Esophagus squamous epithelium (tissue), 5 donors: Measurements from ENCODE around the gene NDFIP2. TPM values are rescaled to one million over a fixed set of nuclear protein-coding genes. Genes with fewer than 3 reads are reported as not detected.

Experiments
- DNase-seq: peaks from one replicate; lab custom pipeline; 2025; lab: John Stamatoyannopoulos, UW
- H3K27ac ChIP-seq, 4 donors: fragments of 200-600 bp; sonication (generic); one replicate each; pipeline ENCODE4 v1.5.1; 2016 to 2019; ENCODE audit warnings: mild to moderate bottlenecking in 1 of 4
- H3K27me3 ChIP-seq, 4 donors: fragments of 200-600 bp; sonication (generic); 1 replicate in 3 of 4; 2 replicates in 1 of 4; pipeline versions ENCODE4 v1.5.1 to v1.6.0; 2017 to 2021; ENCODE audit warnings: antibody characterized with exemption in 1 of 4
- H3K36me3 ChIP-seq, 3 donors: fragments of 200-600 bp; sonication (generic); one replicate each; pipeline ENCODE4 v1.5.1; 2016 to 2019
- H3K4me1 ChIP-seq, 3 donors: fragments of 200-600 bp; sonication (generic); one replicate each; pipeline ENCODE4 v1.5.1; 2017 to 2019
- H3K4me3 ChIP-seq, 4 donors: fragments of 200-600 bp; sonication (generic); 1 replicate in 3 of 4; 2 replicates in 1 of 4; pipeline ENCODE4 v1.5.1; 2016 to 2019; ENCODE audit warnings: mild to moderate bottlenecking in 2 of 4, moderate library complexity in 1 of 4
- H3K9me3 ChIP-seq, 3 donors: fragments of 200-600 bp; sonication (generic); one replicate each; pipeline ENCODE4 v1.5.1; 2016 to 2019
- CTCF ChIP-seq, 6 experiments: fragments of 450-650 bp in 4 of 6; fragments of 200-600 bp in 2 of 6; sonication (generic) in 2 of 6; IDR thresholded peaks; one replicate each; pipeline ENCODE4 v1.5.1; 2016 to 2019; ENCODE audit warnings: antibody characterized with exemption in 6 of 6, mild to moderate bottlenecking in 4 of 6, moderate library complexity in 4 of 6
- POLR2A ChIP-seq, 4 donors: fragments of 450-650 bp; IDR thresholded peaks; one replicate each; pipeline ENCODE4 v1.6.1; 2017; ENCODE audit warnings: antibody characterized with exemption in 4 of 4, mild to moderate bottlenecking in 4 of 4, moderate library complexity in 3 of 4
- WGBS, 2 donors: methylation state at CpG; one replicate each; pipeline ENCODE4 v1.1.5; 2018; 5-methylcytosine and 5-hydroxymethylcytosine counted together
- intact Hi-C: fragments of 100-400 bp; cut with DNase I; formaldehyde crosslinking; loops from one replicate; pipeline ENCODE4 v1.15.0; 2022
- total RNA-seq, 4 donors: library from RNA; depleted of rRNA; stranded (reverse); fragments of >200 nt; gene quantifications; one replicate each; pipeline ENCODE4 v1.1.0, GENCODE V29; 2016
- donor health status: DM: yes; HTN: yes; CAD: no.

NDFIP2 gene
- total RNA-seq, 4 donors from 2014 or later = 37.8 to 81.9 (median 54.8) TPM

- intact Hi-C loops = no loop called here
- peaks cover 0 to 4% (median 0%) of the 10 kb centered on the region in 3 donors for H3K9me3 ChIP-seq
- H3K36me3 ChIP-seq = no peaks in the 10 kb centered on the region
- no peak for DNase-seq
- peaks cover 0 to 30% (median 8%) of the 10 kb centered on the region in 3 donors for H3K4me1 ChIP-seq
- no peak overlapping the region for H3K27ac ChIP-seq
- H3K4me3 ChIP-seq = no peak overlapping the region
- 40 to 70% methylated on average over 2 to 3 of the region's 3 CpGs for WGBS, 2 donors
- no peak for TF ChIP-seq POLR2A (IDR thresholded peaks at IDR 0.05)
- TF ChIP-seq CTCF (IDR thresholded peaks at IDR 0.05) = no peak
- H3K27me3 ChIP-seq = no peaks in the 10 kb centered on the region
These were observed 3.0 kb upstream of the NDFIP2 start for GRCh38 chr13:79477968-79478367.

DNA sequence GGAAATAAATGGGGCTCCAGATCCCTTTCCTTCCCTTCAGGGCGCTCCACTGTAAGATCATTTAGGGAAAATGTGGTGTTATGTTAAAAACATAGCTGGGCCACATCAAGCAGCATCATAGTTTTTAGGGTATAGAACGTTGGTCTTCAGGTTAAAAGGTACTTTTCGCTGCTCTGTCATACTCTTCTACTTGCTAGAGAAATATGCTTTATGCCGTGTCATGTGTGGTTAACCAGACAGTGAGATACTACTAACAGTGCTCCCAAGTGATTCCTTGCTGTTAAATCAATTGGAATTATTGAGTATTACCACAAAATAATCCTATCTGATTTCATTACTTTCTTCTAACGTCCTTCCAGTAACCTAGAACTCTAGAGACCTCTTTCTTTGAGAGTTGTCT is 1.1 kb upstream of the NDFIP2 start:
- DNase-seq = no peak
- Histone ChIP-seq H3K27me3 (no peaks in the 10 kb centered on the region), H3K27ac (no peak overlapping the region), H3K4me3 (no peak overlapping the region), H3K36me3 (no peaks in the 10 kb centered on the region), H3K4me1 (peaks cover 8 to 49% (median 8%) of the 10 kb centered on the region in 3 donors), H3K9me3 (peaks cover 0 to under 1% (median 0%) of the 10 kb centered on the region in 3 donors)
- WGBS, 2 donors = 78 to 81% methylated on average over 5 of the region's 5 CpGs
- TF ChIP-seq CTCF (IDR thresholded peaks at IDR 0.05) (no peak), POLR2A (IDR thresholded peaks at IDR 0.05) (no peak)
- intact Hi-C loops = loop anchor here (5.0 kb wide), 1 partner anchor 862 kb away; the partner anchor contains the start of gene SPRY2

DNA sequence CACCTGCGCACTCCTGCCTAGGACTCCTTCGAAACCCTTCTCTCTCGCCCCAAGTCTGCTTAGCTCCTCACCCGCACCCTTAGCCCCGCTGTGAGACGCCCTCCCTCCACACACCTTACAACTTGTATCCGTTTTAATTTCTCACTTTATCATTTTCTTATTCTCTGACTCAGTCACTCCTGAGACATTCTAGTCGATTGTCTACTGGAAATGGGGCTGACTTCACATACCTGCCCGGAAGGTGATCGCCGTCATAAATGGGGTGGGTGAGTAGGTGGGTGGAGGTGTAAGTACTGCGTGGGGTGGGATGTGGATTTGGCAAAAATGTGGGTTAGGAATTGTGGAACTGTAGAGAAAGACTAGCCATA is 714 bp downstream of the NDFIP2 start:
- 1 to 2% methylated on average over 12 of the region's 12 CpGs for WGBS, 2 donors
- Histone ChIP-seq H3K9me3 (no peaks in the 10 kb centered on the region), H3K27ac (peak overlapping the region; percentile 79 to 94 (median 90)), H3K36me3 (no peaks in the 10 kb centered on the region), H3K4me3 (peak overlapping the region; percentile 62 to 90 (median 84)), H3K27me3 (no peaks in the 10 kb centered on the region), H3K4me1 (peaks cover 8 to 67% (median 9%) of the 10 kb centered on the region in 3 donors)
- TF ChIP-seq CTCF (IDR thresholded peaks at IDR 0.05) (no peak), POLR2A (IDR thresholded peaks at IDR 0.05) (no peak)
- intact Hi-C loops = loop anchor here (5.0 kb wide), 1 partner anchor 861 kb away; the partner anchor contains the start of gene SPRY2
- DNase-seq = no peak

- H3K4me1 ChIP-seq = peaks cover 8 to 73% (median 10%) of the 10 kb centered on the region in 3 donors
These were observed 1.5 kb downstream of the NDFIP2 start for GRCh38 chr13:79482281-79482970.

More at GRCh38 chr13:79482281-79482970, 1.5 kb downstream of the NDFIP2 start:
- peak overlapping the region; percentile 7 to 94 (median 90) for H3K27ac ChIP-seq
- intact Hi-C loops = loop anchor here (5.0 kb wide), 1 partner anchor 860 kb away; the partner anchor contains the start of gene SPRY2
- TF ChIP-seq POLR2A (IDR thresholded peaks at IDR 0.05) (no peak), CTCF (IDR thresholded peaks at IDR 0.05) (no peak)
- H3K4me3 ChIP-seq = peak overlapping the region; percentile 62 to 90 (median 84)
- DNase-seq = no peak
- no peaks in the 10 kb centered on the region for H3K9me3 ChIP-seq
- 26 to 46% methylated on average over 3 of the region's 3 CpGs for WGBS, 2 donors
- no peaks in the 10 kb centered on the region for H3K27me3 ChIP-seq
- no peaks in the 10 kb centered on the region for H3K36me3 ChIP-seq
